ENCODE data around the gene DBP. TPM values are rescaled to one million over a fixed set of nuclear protein-coding genes. Genes with fewer than 3 reads are reported as not detected.

The DBP gene
- total and polyA plus RNA-seq, 2 donors (not counting 1 experiment from before 2014, with no cell fraction given), result 4.8 to 23.6 TPM

GRCh38 chr19:48615231-48616040 lies 21.7 kb downstream of the DBP start:
- H4K20me1 ChIP-seq (ENCODE audit: control insufficient read depth, extremely low read depth, insufficient read depth, low read length), result peaks cover 2% of the 10 kb centered on the region
- H3K27me3 ChIP-seq (ENCODE audit: control insufficient read depth, insufficient read depth, low read length), result no peaks in the 10 kb centered on the region
- no peaks in the 10 kb centered on the region for H3K9me3 ChIP-seq (ENCODE audit: control insufficient read depth, insufficient read depth, low read depth, low read length)
- H3K27ac ChIP-seq (ENCODE audit: insufficient read depth, low read length), result no peak overlapping the region
- H3K4me1 ChIP-seq (ENCODE audit: control insufficient read depth, extremely low read depth, insufficient read depth, low read length), result peaks cover 12% of the 10 kb centered on the region
- no peak overlapping the region for H2AFZ ChIP-seq (ENCODE audit: low read length)
- TF ChIP-seq, protein P1, sequence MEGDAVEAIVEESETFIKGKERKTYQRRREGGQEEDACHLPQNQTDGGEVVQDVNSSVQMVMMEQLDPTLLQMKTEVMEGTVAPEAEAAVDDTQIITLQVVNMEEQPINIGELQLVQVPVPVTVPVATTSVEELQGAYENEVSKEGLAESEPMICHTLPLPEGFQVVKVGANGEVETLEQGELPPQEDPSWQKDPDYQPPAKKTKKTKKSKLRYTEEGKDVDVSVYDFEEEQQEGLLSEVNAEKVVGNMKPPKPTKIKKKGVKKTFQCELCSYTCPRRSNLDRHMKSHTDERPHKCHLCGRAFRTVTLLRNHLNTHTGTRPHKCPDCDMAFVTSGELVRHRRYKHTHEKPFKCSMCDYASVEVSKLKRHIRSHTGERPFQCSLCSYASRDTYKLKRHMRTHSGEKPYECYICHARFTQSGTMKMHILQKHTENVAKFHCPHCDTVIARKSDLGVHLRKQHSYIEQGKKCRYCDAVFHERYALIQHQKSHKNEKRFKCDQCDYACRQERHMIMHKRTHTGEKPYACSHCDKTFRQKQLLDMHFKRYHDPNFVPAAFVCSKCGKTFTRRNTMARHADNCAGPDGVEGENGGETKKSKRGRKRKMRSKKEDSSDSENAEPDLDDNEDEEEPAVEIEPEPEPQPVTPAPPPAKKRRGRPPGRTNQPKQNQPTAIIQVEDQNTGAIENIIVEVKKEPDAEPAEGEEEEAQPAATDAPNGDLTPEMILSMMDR (conservative IDR thresholded peaks at IDR 0.05 in 1 of 2, IDR thresholded peaks at IDR 0.05 in 1 of 2; ENCODE audit: low read depth in 1 of 2, low read length in 2 of 2), result no peak
- no peak for TF ChIP-seq EZH2 (IDR thresholded peaks at IDR 0.05; ENCODE audit: low read length, missing control alignments)
- peaks cover 28% of the 10 kb centered on the region for H3K36me3 ChIP-seq (ENCODE audit: control insufficient read depth, insufficient read depth, low read length)
- DNase-seq (ENCODE audit: low read depth in 2 of 2), result no peak
- no peak overlapping the region for H3K9ac ChIP-seq (ENCODE audit: insufficient read depth, low read length)
- H3K4me3 ChIP-seq (replicated peaks in 1 of 4; ENCODE audit: control extremely low read depth in 1 of 4, insufficient read depth in 1 of 4, low read depth in 3 of 4, low read length in 4 of 4), result no peak overlapping the region
- H3K4me2 ChIP-seq (ENCODE audit: extremely low read depth, insufficient read depth, low read length), result no peak overlapping the region
- peaks cover 37% of the 10 kb centered on the region for H3K79me2 ChIP-seq (ENCODE audit: control insufficient read depth, insufficient read depth, low read length)

DNA sequence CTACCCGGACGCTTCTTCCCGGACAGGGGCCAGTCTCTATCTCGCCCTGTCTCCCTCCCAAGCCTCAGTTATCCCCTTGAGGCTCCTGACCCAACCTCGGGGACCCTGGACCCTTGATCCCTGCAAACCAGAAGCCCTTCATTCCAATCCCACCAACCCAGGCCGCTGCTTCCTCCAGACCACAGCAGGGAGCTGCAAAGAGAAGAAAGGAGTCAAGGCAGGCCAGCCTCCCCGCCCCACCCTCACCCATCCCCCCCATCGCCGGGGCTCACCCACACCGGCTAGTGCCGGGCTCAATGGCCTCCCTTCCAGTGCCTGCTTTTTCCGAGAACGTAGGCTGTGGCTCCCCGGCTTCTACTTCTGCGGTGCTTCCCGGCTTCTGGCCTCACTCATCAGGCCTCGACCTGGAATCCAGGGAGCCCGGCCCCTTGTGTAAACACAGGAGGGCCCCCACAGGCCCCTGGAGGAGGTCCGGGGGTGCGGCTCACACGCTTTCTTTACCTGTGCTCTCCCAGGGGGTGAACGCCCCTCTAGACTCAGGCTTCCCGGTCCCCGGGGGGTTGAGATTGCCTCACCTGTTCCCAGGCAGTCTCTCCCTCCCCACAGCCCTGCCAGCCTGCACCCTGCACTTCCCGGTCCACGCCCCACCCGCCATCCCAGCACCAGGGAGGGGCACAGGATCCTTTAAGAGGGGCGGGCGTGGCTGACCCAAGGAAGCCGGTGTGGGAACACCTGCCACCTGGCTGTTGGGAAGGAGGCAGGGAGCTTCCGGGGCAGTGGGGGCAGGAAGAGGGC lies 22.5 kb downstream of the DBP start, which contains the start of gene FAM83E:
Gene FAM83E (minus strand): TSS at position 641 of the 795 bp plus-strand sequence. CDS start 1,704 bp downstream, outside the sequence.
- no peak within 1 kb of the TSS for H3K4me3 ChIP-seq (replicated peaks in 1 of 4; ENCODE audit: control extremely low read depth in 1 of 4, insufficient read depth in 1 of 4, low read depth in 3 of 4, low read length in 4 of 4)
- TF ChIP-seq EZH2 (IDR thresholded peaks at IDR 0.05; ENCODE audit: low read length, missing control alignments), result no peak
- TF ChIP-seq, protein P1 (conservative IDR thresholded peaks at IDR 0.05 in 1 of 2, IDR thresholded peaks at IDR 0.05 in 1 of 2; ENCODE audit: low read depth in 1 of 2, low read length in 2 of 2), result no peak
- peaks cover 2% of the 10 kb centered on the region for H4K20me1 ChIP-seq (ENCODE audit: control insufficient read depth, extremely low read depth, insufficient read depth, low read length)
- H3K36me3 ChIP-seq (ENCODE audit: control insufficient read depth, insufficient read depth, low read length), result peaks cover 28% of the 10 kb centered on the region
- no peak within 1 kb of the TSS for H3K4me2 ChIP-seq (ENCODE audit: extremely low read depth, insufficient read depth, low read length)
- peaks cover 35% of the 10 kb centered on the region for H3K79me2 ChIP-seq (ENCODE audit: control insufficient read depth, insufficient read depth, low read length)
- no peak within 1 kb of the TSS for H3K9ac ChIP-seq (ENCODE audit: insufficient read depth, low read length)
- H3K27me3 ChIP-seq (ENCODE audit: control insufficient read depth, insufficient read depth, low read length), result no peaks in the 10 kb centered on the region
- H2AFZ ChIP-seq (ENCODE audit: low read length), result no peak within 1 kb of the TSS
- H3K9me3 ChIP-seq (ENCODE audit: control insufficient read depth, insufficient read depth, low read depth, low read length), result no peaks in the 10 kb centered on the region
- DNase-seq (ENCODE audit: low read depth in 2 of 2), result no peak
- no peak within 1 kb of the TSS for H3K27ac ChIP-seq (ENCODE audit: insufficient read depth, low read length)
- H3K4me1 ChIP-seq (ENCODE audit: control insufficient read depth, extremely low read depth, insufficient read depth, low read length), result peaks cover 12% of the 10 kb centered on the region

DNA sequence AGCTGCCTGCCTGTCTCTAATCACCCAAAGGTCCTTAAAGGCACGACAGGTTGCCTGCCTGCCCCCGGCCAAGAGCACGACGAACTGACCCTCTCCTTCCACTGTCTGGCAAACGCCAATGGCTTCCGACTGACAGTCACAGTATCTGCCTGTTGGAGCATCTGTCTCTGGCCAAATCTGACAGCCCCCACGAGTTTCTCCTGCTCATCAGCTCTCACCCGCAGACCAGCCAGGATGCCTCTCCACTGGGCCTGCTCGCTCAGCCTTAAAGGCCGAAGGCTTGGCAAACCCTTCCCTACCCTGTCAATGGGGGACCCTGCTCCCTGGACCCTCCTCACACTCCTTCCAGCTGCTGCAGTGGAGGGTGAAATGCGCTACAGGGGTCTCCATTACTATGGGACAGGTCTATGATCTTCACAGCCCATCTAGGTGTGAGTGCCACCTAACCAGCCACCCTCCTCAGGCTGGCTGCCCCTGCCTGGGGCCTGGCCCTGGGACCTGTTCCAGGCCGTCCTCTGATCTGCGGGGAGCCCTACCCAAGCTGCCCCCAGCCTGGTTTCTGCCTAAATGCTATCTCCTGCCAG lies 23.2 kb downstream of the DBP start:
- Histone ChIP-seq H3K9ac (ENCODE audit: insufficient read depth, low read length) (no peak overlapping the region), H3K9me3 (ENCODE audit: control insufficient read depth, insufficient read depth, low read depth, low read length) (no peaks in the 10 kb centered on the region), H3K27ac (ENCODE audit: insufficient read depth, low read length) (no peak overlapping the region), H4K20me1 (ENCODE audit: control insufficient read depth, extremely low read depth, insufficient read depth, low read length) (peaks cover 2% of the 10 kb centered on the region), H3K4me2 (ENCODE audit: extremely low read depth, insufficient read depth, low read length) (no peak overlapping the region), H3K27me3 (ENCODE audit: control insufficient read depth, insufficient read depth, low read length) (no peaks in the 10 kb centered on the region), H3K4me1 (ENCODE audit: control insufficient read depth, extremely low read depth, insufficient read depth, low read length) (peaks cover 12% of the 10 kb centered on the region), H3K79me2 (ENCODE audit: control insufficient read depth, insufficient read depth, low read length) (peaks cover 35% of the 10 kb centered on the region), H3K4me3 (replicated peaks in 1 of 4; ENCODE audit: control extremely low read depth in 1 of 4, insufficient read depth in 1 of 4, low read depth in 3 of 4, low read length in 4 of 4) (no peak overlapping the region), H3K36me3 (ENCODE audit: control insufficient read depth, insufficient read depth, low read length) (peaks cover 28% of the 10 kb centered on the region), H2AFZ (ENCODE audit: low read length) (no peak overlapping the region)
- DNase-seq (ENCODE audit: low read depth in 2 of 2), result no peak
- TF ChIP-seq, protein P1 (conservative IDR thresholded peaks at IDR 0.05 in 1 of 2, IDR thresholded peaks at IDR 0.05 in 1 of 2; ENCODE audit: low read depth in 1 of 2, low read length in 2 of 2), result no peak
- no peak for TF ChIP-seq EZH2 (IDR thresholded peaks at IDR 0.05; ENCODE audit: low read length, missing control alignments)
